Liver (tissue), 9 donors: ENCODE data around the gene AKAP13. TPM values are rescaled to one million over a fixed set of nuclear protein-coding genes. Genes with fewer than 3 reads are reported as not detected.

Experiments
- DNase-seq: peaks from one replicate; pipeline ENCODE4 v3.0.0-alpha.2; 2017; ENCODE audit warnings: low spot score
- H3K27ac ChIP-seq, 2 donors: one replicate each; pipeline ENCODE4 v1.7.0; 2013; ENCODE audit warnings: inconsistent platforms in 2 of 2, low read length in 2 of 2, control low read depth in 1 of 2, low read depth in 1 of 2, mild to moderate bottlenecking in 1 of 2
- H3K27me3 ChIP-seq, 4 donors: one replicate each; pipeline versions ENCODE4 v1.6.1 to v1.7.0; 2013; ENCODE audit warnings: low read length in 3 of 4, inconsistent platforms in 1 of 4, mild to moderate bottlenecking in 1 of 4, moderate library complexity in 1 of 4; ENCODE audit not compliant: control insufficient read depth in 4 of 4, insufficient read depth in 4 of 4
- H3K36me3 ChIP-seq, 4 donors: one replicate each; pipeline versions ENCODE4 v1.6.1 to v1.7.0; 2013; ENCODE audit warnings: low read length in 3 of 4, mild to moderate bottlenecking in 3 of 4, low read depth in 1 of 4, moderate library complexity in 1 of 4; ENCODE audit not compliant: control insufficient read depth in 4 of 4, insufficient read depth in 3 of 4
- H3K4me1 ChIP-seq, 4 donors: one replicate each; pipeline versions ENCODE4 v1.6.1 to v1.7.0; 2013; ENCODE audit warnings: low read length in 3 of 4, mild to moderate bottlenecking in 3 of 4, moderate library complexity in 1 of 4; ENCODE audit not compliant: control insufficient read depth in 4 of 4, insufficient read depth in 4 of 4
- H3K4me3 ChIP-seq, 3 donors: one replicate each; pipeline versions ENCODE4 v1.6.1 to v1.7.0; 2013; ENCODE audit warnings: low read length in 3 of 3, control low read depth in 1 of 3, low read depth in 1 of 3, mild to moderate bottlenecking in 1 of 3
- H3K9ac ChIP-seq, 2 donors: one replicate each; pipeline ENCODE4 v1.7.0; 2013; ENCODE audit warnings: low read length in 2 of 2, mild to moderate bottlenecking in 2 of 2, moderate library complexity in 2 of 2, control low read depth in 1 of 2, low read depth in 1 of 2
- H3K9me3 ChIP-seq, 4 donors: one replicate each; pipeline versions ENCODE4 v1.6.1 to v1.7.0; 2013; ENCODE audit warnings: low read length in 3 of 4; ENCODE audit not compliant: control insufficient read depth in 4 of 4
- EGR1 ChIP-seq, 2 donors: IDR thresholded peaks; 2 replicates each; pipeline ENCODE4 v1.6.1; 2016 to 2018; ENCODE audit warnings: antibody characterized with exemption in 2 of 2, low read depth in 2 of 2
- FOXA2 ChIP-seq: IDR thresholded peaks from 2 replicates; pipeline ENCODE4 v1.6.1; 2016; ENCODE audit warnings: antibody characterized with exemption
- GABPA ChIP-seq, 2 donors: IDR thresholded peaks in 1 of 2; conservative IDR thresholded peaks in 1 of 2; 2 replicates each; pipeline ENCODE4 v1.6.1; 2016; ENCODE audit warnings: antibody characterized with exemption in 2 of 2, mild to moderate bottlenecking in 1 of 2, moderate library complexity in 1 of 2
- HNF4A ChIP-seq, 2 donors: conservative IDR thresholded peaks; 2 replicates each; pipeline ENCODE4 v1.6.1; 2016; ENCODE audit warnings: antibody characterized with exemption in 2 of 2, mild to moderate bottlenecking in 2 of 2
- JUND ChIP-seq, 2 donors: IDR thresholded peaks; 2 replicates each; pipeline ENCODE4 v1.6.1; 2016; ENCODE audit warnings: antibody characterized with exemption in 2 of 2
- NR2F2 ChIP-seq: IDR thresholded peaks from 2 replicates; pipeline ENCODE4 v1.6.1; 2016; ENCODE audit warnings: antibody characterized with exemption
- RAD21 ChIP-seq, 2 donors: IDR thresholded peaks; 2 replicates each; pipeline ENCODE4 v1.6.1; 2016; ENCODE audit warnings: antibody characterized with exemption in 2 of 2, mild to moderate bottlenecking in 2 of 2
- RXRA ChIP-seq, 2 donors: IDR thresholded peaks; 2 replicates each; pipeline ENCODE4 v1.6.1; 2017 to 2018; ENCODE audit warnings: antibody characterized with exemption in 2 of 2, mild to moderate bottlenecking in 1 of 2
- TAF1 ChIP-seq: conservative IDR thresholded peaks from 2 replicates; pipeline ENCODE4 v1.6.1; 2016; ENCODE audit warnings: antibody characterized with exemption, mild to moderate bottlenecking
- YY1 ChIP-seq: IDR thresholded peaks from 2 replicates; pipeline ENCODE4 v1.6.1; 2016; ENCODE audit warnings: antibody characterized with exemption, mild to moderate bottlenecking
- WGBS: extraction: QIAGEN DNeasy Blood & Tissue Kit; methylation state at CpG from one replicate; pipeline ENCODE4 v1.1.7; 2013; 5-methylcytosine and 5-hydroxymethylcytosine counted together
- polyA plus RNA-seq, 2 donors: library from polyadenylated mRNA; stranded (reverse) in 1 of 2; unstranded in 1 of 2; fragments of 200-250 nt in 1 of 2; fragments of >200 nt in 1 of 2; fragmentation: Nextera tagmentation in 1 of 2; extraction: Ambion mirVana in 1 of 2; gene quantifications; one replicate each; pipeline versions ENCODE4 v1.2.1 to v1.2.3, GENCODE V29; 2013 to 2015
- total RNA-seq, 2 donors: library from RNA; depleted of rRNA; stranded (reverse); fragments of >200 nt; gene quantifications; one replicate each; pipeline ENCODE4 v1.2.3, GENCODE V29; 2014
- TF ChIP-seq, protein P1 (sequence below): IDR thresholded peaks from 2 replicates; pipeline ENCODE4 v1.6.1; 2016; ENCODE audit warnings: antibody characterized with exemption, mild to moderate bottlenecking
- TF ChIP-seq, protein P2 (sequence below): IDR thresholded peaks from 2 replicates; pipeline ENCODE4 v1.6.1; 2016; ENCODE audit warnings: antibody characterized with exemption
- TF ChIP-seq, protein P3 (sequence below): IDR thresholded peaks from 2 replicates; pipeline ENCODE4 v1.6.1; 2016; ENCODE audit warnings: antibody characterized with exemption
- TF ChIP-seq, protein P4 (sequence below): fragments of 150-350 bp; IDR thresholded peaks from 2 replicates; pipeline ENCODE4 v1.5.1; 2017; ENCODE audit warnings: improper control_type of control experiment, low read depth, low read length; ENCODE audit not compliant: missing input control
- TF ChIP-seq, protein P5 (sequence below): IDR thresholded peaks from 2 replicates; pipeline ENCODE4 v1.6.1; 2016; ENCODE audit warnings: antibody characterized with exemption
- donor health status: healthy.
- donor health status: healthy.
- donor health status: healthy.
- donor health status: healthy.
- donor health status: healthy.

AKAP13 gene
- total and polyA plus RNA-seq, 4 donors, result 18.6 to 92.3 (median 37.4) TPM

DNA sequence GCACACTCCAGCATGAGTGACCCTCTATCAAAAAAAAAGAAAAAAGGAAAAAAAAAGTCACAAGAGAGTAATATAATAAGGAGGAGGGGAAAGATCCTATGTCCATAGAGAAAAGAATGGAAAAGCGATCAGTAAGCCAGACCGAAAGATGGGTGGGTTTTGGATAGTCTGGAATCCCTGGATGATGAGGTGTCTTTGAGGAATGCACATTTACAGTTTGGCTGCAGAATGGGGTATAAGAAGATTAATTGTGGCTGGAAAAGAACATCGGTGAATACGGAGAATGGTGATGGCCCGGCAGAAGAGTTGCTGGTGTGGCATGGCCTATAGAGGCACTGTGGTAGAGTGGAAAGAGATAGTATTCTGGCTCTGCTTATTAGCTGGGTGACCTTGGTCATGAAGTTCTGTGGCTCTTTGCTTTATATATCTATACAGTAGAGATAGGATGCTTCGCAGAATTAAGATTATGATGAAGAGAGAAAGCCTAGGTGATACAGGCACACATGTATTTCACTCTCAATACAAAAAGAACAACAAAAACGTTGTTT is 187.9 kb downstream of the AKAP13 start (continued):
- TF ChIP-seq, protein P1, sequence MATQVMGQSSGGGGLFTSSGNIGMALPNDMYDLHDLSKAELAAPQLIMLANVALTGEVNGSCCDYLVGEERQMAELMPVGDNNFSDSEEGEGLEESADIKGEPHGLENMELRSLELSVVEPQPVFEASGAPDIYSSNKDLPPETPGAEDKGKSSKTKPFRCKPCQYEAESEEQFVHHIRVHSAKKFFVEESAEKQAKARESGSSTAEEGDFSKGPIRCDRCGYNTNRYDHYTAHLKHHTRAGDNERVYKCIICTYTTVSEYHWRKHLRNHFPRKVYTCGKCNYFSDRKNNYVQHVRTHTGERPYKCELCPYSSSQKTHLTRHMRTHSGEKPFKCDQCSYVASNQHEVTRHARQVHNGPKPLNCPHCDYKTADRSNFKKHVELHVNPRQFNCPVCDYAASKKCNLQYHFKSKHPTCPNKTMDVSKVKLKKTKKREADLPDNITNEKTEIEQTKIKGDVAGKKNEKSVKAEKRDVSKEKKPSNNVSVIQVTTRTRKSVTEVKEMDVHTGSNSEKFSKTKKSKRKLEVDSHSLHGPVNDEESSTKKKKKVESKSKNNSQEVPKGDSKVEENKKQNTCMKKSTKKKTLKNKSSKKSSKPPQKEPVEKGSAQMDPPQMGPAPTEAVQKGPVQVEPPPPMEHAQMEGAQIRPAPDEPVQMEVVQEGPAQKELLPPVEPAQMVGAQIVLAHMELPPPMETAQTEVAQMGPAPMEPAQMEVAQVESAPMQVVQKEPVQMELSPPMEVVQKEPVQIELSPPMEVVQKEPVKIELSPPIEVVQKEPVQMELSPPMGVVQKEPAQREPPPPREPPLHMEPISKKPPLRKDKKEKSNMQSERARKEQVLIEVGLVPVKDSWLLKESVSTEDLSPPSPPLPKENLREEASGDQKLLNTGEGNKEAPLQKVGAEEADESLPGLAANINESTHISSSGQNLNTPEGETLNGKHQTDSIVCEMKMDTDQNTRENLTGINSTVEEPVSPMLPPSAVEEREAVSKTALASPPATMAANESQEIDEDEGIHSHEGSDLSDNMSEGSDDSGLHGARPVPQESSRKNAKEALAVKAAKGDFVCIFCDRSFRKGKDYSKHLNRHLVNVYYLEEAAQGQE, result no peak

DNA sequence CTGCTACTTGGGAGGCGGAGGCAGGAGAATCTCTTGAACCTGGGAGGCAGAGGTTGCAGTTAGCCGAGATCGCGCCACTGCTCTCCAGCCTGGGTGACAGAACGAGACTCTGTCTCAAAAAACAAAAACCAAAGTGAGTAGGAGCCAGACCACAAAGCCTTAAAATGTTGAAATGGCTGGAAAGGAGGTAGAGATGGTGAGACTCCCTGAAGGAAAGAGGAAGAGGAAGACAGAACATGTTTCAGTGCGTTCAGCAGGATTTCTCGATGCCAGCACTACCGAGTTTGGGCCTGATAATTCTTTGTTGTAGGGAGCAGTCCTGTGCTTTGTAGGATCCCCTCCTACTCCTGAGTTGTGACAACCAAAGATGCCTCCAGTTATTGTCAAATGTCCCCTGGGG is 189.9 kb downstream of the AKAP13 start:
- Histone ChIP-seq H3K36me3 (no peaks in the 10 kb centered on the region), H3K4me3 (no peak overlapping the region), H3K9me3 (no peaks in the 10 kb centered on the region), H3K4me1 (no peaks in the 10 kb centered on the region), H3K27me3 (no peaks in the 10 kb centered on the region), H3K9ac (no peak overlapping the region), H3K27ac (no peak overlapping the region)
- TF ChIP-seq, protein P2, sequence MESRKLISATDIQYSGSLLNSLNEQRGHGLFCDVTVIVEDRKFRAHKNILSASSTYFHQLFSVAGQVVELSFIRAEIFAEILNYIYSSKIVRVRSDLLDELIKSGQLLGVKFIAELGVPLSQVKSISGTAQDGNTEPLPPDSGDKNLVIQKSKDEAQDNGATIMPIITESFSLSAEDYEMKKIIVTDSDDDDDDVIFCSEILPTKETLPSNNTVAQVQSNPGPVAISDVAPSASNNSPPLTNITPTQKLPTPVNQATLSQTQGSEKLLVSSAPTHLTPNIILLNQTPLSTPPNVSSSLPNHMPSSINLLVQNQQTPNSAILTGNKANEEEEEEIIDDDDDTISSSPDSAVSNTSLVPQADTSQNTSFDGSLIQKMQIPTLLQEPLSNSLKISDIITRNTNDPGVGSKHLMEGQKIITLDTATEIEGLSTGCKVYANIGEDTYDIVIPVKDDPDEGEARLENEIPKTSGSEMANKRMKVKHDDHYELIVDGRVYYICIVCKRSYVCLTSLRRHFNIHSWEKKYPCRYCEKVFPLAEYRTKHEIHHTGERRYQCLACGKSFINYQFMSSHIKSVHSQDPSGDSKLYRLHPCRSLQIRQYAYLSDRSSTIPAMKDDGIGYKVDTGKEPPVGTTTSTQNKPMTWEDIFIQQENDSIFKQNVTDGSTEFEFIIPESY, result no peak
- TF ChIP-seq HNF4A (conservative IDR thresholded peaks at IDR 0.05) (no peak), EGR1 (IDR thresholded peaks at IDR 0.05; ENCODE audit: low read depth in 2 of 2) (no peak), NR2F2 (no peak), YY1 (no peak), JUND (IDR thresholded peaks at IDR 0.05) (no peak), GABPA (IDR thresholded peaks at IDR 0.05 in 1 of 2, conservative IDR thresholded peaks at IDR 0.05 in 1 of 2) (no peak), FOXA2 (no peak), TAF1 (no peak), RXRA (IDR thresholded peaks at IDR 0.05) (no peak), RAD21 (IDR thresholded peaks at IDR 0.05) (no peak)
- TF ChIP-seq, protein P3, sequence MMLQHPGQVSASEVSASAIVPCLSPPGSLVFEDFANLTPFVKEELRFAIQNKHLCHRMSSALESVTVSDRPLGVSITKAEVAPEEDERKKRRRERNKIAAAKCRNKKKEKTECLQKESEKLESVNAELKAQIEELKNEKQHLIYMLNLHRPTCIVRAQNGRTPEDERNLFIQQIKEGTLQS, result no peak
- TF ChIP-seq, protein P4, sequence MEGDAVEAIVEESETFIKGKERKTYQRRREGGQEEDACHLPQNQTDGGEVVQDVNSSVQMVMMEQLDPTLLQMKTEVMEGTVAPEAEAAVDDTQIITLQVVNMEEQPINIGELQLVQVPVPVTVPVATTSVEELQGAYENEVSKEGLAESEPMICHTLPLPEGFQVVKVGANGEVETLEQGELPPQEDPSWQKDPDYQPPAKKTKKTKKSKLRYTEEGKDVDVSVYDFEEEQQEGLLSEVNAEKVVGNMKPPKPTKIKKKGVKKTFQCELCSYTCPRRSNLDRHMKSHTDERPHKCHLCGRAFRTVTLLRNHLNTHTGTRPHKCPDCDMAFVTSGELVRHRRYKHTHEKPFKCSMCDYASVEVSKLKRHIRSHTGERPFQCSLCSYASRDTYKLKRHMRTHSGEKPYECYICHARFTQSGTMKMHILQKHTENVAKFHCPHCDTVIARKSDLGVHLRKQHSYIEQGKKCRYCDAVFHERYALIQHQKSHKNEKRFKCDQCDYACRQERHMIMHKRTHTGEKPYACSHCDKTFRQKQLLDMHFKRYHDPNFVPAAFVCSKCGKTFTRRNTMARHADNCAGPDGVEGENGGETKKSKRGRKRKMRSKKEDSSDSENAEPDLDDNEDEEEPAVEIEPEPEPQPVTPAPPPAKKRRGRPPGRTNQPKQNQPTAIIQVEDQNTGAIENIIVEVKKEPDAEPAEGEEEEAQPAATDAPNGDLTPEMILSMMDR, result no peak
- TF ChIP-seq, protein P5, sequence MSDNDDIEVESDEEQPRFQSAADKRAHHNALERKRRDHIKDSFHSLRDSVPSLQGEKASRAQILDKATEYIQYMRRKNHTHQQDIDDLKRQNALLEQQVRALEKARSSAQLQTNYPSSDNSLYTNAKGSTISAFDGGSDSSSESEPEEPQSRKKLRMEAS, result no peak
- DNase-seq, result no peak
- WGBS, result 91% methylated on average over 8 of the region's 8 CpGs
